Natural killer cell treated with Interleukin-12 subunit alpha and Interleukin-12 subunit beta and Interleukin-15 and Interleukin-18, amount 100 ng/mL, for 72 hours (primary cell): Measurements from ENCODE around the gene ACBD6. TPM values are rescaled to one million over a fixed set of nuclear protein-coding genes. Genes with fewer than 3 reads are reported as not detected.

Experiments used
- ATAC-seq, 2 donors: fragments of 150-1000 bp; cut with Tn5 transposase in 1 of 2; sonication (Bioruptor Pico), chemical (Tn5 transposase) in 1 of 2; 2 replicates each; pipeline ENCODE4 v1.10.0; 2021
- DNase-seq: peaks from one replicate; pipeline ENCODE4 v3.0.0; 2022; ENCODE audit warnings: low spot score
- H3K27ac Mint-ChIP-seq, 2 donors: 1 replicate in 1 of 2; 2 replicates in 1 of 2; pipeline ENCODE4 v1.8.0; 2022; ENCODE audit warnings: mixed read lengths in 2 of 2, mild to moderate bottlenecking in 1 of 2, moderate library complexity in 1 of 2
- H3K27me3 Mint-ChIP-seq, 2 donors: 1 replicate in 1 of 2; 2 replicates in 1 of 2; pipeline ENCODE4 v1.8.0; 2022; ENCODE audit warnings: mixed read lengths in 2 of 2
- H3K36me3 Mint-ChIP-seq: one replicate; pipeline ENCODE4 v1.8.0; 2022; ENCODE audit warnings: mixed read lengths
- H3K4me1 Mint-ChIP-seq, 2 donors: 1 replicate in 1 of 2; 2 replicates in 1 of 2; pipeline ENCODE4 v1.8.0; 2022; ENCODE audit warnings: low read depth in 2 of 2, mixed read lengths in 2 of 2, mild to moderate bottlenecking in 1 of 2
- H3K4me3 Mint-ChIP-seq: one replicate; pipeline ENCODE4 v1.8.0; 2022; ENCODE audit warnings: mixed read lengths
- H3K9me3 Mint-ChIP-seq: 2 replicates; pipeline ENCODE4 v1.8.0; 2022; ENCODE audit warnings: mixed read lengths
- total RNA-seq, 2 donors: library from RNA; stranded (reverse); gene quantifications; one replicate each; pipeline ENCODE4 v1.2.3, GENCODE V29; 2022

The ACBD6 gene
- total RNA-seq, 2 donors from 2014 or later, result 32.0 to 53.7 TPM

GRCh38 chr1:180275726-180276125 is 226.7 kb downstream of the ACBD6 start:
- Mint-ChIP-seq H3K4me1 (peaks cover 0 to 2% of the 10 kb centered on the region in 2 donors), H3K27me3 (no peaks in the 10 kb centered on the region), H3K9me3 (no peaks in the 10 kb centered on the region), H3K27ac (no peak overlapping the region), H3K36me3 (peaks cover 4% of the 10 kb centered on the region), H3K4me3 (no peak overlapping the region)
- ATAC-seq (no peak), DNase-seq (no peak)

- Mint-ChIP-seq H3K4me3 (no peak overlapping the region), H3K9me3 (no peaks in the 10 kb centered on the region), H3K27me3 (no peaks in the 10 kb centered on the region), H3K4me1 (peaks cover 0 to 3% of the 10 kb centered on the region in 2 donors), H3K27ac (no peak overlapping the region), H3K36me3 (no peaks in the 10 kb centered on the region)
- ATAC-seq, result no peak
- DNase-seq, result no peak
These were observed 228.2 kb downstream of the ACBD6 start for GRCh38 chr1:180274221-180274620.

GRCh38 chr1:180273066-180273465 is 229.3 kb downstream of the ACBD6 start:
- DNase-seq, result no peak
- Mint-ChIP-seq H3K27ac (no peak overlapping the region), H3K9me3 (no peaks in the 10 kb centered on the region), H3K4me3 (no peak overlapping the region), H3K4me1 (peaks cover 0 to 3% of the 10 kb centered on the region in 2 donors), H3K27me3 (no peaks in the 10 kb centered on the region), H3K36me3 (no peaks in the 10 kb centered on the region)
- no peak for ATAC-seq

DNA sequence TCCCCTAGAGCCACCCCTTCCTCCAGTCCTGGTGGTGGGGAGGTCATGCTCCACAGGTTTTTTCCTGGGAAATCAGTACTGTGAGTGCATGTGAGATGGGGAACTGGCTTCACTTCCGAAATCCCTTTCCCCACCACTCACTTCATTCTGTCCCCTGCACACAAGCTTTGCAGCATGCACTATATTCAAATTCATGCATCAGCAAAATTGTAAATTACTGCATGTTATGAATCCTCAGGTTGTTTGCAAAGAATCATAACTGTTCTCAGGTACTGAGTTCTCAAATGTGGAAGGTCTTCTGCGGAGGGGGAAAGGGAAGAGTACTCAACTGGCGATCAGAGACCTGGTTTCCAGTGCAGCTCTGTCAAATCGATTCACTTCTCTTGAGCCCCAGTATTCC is 230.0 kb downstream of the ACBD6 start:
- DNase-seq (no peak), ATAC-seq (no peak)
- Mint-ChIP-seq H3K4me1 (peaks cover 0 to 3% of the 10 kb centered on the region in 2 donors), H3K27me3 (no peaks in the 10 kb centered on the region), H3K4me3 (no peak overlapping the region), H3K27ac (no peak overlapping the region), H3K9me3 (no peaks in the 10 kb centered on the region), H3K36me3 (no peaks in the 10 kb centered on the region)

DNA sequence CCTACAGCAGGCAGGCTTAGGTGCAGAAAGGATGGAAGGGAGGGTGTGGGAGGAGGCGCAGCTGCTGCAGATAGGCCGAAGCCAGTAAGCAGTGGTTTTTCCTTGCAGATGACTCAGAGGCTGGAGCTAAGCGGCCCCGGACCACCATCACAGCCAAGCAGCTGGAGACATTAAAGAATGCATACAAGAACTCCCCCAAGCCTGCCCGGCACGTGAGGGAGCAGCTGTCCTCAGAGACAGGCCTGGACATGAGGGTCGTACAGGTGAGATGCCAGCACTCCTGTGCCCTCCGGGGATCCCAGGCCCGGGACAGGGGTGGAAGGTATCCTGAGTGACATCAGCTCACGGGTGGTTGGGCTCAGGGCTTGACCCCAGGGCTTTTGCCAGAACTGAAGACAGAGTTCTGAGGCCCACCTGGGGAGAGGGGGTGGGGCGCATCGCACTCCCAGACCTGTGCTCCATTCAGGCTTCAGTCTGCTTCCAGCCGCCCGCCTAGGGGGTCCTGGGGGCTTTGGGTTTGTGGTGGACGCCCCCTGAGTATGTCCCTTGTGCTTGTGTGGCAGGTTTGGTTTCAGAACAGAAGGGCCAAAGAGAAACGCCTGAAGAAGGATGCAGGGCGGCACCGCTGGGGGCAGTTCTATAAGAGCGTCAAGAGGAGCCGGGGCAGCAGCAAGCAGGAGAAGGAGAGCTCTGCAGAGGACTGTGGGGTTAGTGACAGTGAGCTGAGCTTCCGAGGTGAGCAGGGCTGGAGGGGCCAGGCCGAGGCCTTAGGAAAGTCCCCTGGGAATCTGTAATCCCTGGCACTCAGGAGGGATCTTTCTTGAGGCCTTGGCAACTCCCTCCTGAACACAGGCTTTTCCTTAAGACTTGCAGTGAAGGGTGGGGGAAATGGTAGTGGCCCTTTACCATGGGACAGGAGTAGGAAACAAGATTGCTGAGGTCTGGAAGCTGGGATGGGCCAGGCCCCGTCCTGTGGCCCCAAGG is 230.8 kb downstream of the ACBD6 start:
- Mint-ChIP-seq H3K27me3 (no peaks in the 10 kb centered on the region), H3K4me1 (peaks cover 0 to 3% of the 10 kb centered on the region in 2 donors), H3K36me3 (no peaks in the 10 kb centered on the region), H3K27ac (no peak overlapping the region), H3K4me3 (no peak overlapping the region), H3K9me3 (no peaks in the 10 kb centered on the region)
- DNase-seq (no peak), ATAC-seq (no peak)

GRCh38 chr1:180270530-180271271 is 231.7 kb downstream of the ACBD6 start:
- ATAC-seq (no peak), DNase-seq (no peak)
- no peak overlapping the region for H3K27ac Mint-ChIP-seq
- no peaks in the 10 kb centered on the region for H3K27me3 Mint-ChIP-seq
- H3K4me3 Mint-ChIP-seq, result no peak overlapping the region
- peaks cover 0 to 3% of the 10 kb centered on the region in 2 donors for H3K4me1 Mint-ChIP-seq
- H3K36me3 Mint-ChIP-seq, result no peaks in the 10 kb centered on the region
- H3K9me3 Mint-ChIP-seq, result no peaks in the 10 kb centered on the region

- H3K4me3 Mint-ChIP-seq, result no peak overlapping the region
- ATAC-seq (no peak), DNase-seq (no peak)
- peaks cover 0 to 3% of the 10 kb centered on the region in 2 donors for H3K4me1 Mint-ChIP-seq
- H3K27ac Mint-ChIP-seq, result no peak overlapping the region
- H3K27me3 Mint-ChIP-seq, result no peaks in the 10 kb centered on the region
- no peaks in the 10 kb centered on the region for H3K9me3 Mint-ChIP-seq
- H3K36me3 Mint-ChIP-seq, result no peaks in the 10 kb centered on the region
These were observed 232.5 kb downstream of the ACBD6 start for GRCh38 chr1:180269645-180270529.

DNA sequence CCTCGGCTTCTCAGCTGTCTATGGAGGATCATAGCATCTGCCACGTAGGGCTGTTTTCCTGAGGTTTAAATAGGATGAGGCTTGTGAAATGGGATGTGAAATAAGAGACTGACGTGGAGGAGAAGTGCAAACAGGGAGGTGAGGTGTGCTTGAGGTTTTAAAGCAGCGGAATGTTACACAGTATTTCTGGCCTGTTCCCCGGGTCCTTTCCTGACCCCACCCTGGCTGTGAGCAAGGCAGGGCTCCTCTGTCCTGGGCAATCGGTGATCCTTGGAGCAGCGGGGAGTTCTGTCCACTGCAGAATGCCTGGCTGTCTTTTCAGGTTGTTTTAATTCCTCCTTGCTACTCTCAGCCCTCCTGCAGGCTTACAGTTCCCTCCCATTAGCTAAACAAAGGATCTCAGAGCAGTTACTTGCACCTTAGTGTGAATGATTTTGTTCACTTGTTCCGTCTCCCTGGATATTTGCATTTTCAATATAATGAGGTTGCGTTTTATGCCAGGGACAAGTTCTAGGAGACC is 233.8 kb downstream of the ACBD6 start:
- no peak for ATAC-seq
- H3K27me3 Mint-ChIP-seq, result no peaks in the 10 kb centered on the region
- no peaks in the 10 kb centered on the region for H3K9me3 Mint-ChIP-seq
- H3K4me3 Mint-ChIP-seq, result no peak overlapping the region
- no peaks in the 10 kb centered on the region for H3K36me3 Mint-ChIP-seq
- peaks cover 0 to 3% of the 10 kb centered on the region in 2 donors for H3K4me1 Mint-ChIP-seq
- H3K27ac Mint-ChIP-seq, result no peak overlapping the region
- DNase-seq, result no peak

GRCh38 chr1:180267761-180268555 is 234.4 kb downstream of the ACBD6 start:
- Mint-ChIP-seq H3K4me1 (peaks cover 0 to 3% of the 10 kb centered on the region in 2 donors), H3K9me3 (no peaks in the 10 kb centered on the region), H3K4me3 (no peak overlapping the region), H3K27me3 (no peaks in the 10 kb centered on the region), H3K27ac (no peak overlapping the region), H3K36me3 (no peaks in the 10 kb centered on the region)
- peak; percentile 38 for DNase-seq
- ATAC-seq, result no peak

DNA sequence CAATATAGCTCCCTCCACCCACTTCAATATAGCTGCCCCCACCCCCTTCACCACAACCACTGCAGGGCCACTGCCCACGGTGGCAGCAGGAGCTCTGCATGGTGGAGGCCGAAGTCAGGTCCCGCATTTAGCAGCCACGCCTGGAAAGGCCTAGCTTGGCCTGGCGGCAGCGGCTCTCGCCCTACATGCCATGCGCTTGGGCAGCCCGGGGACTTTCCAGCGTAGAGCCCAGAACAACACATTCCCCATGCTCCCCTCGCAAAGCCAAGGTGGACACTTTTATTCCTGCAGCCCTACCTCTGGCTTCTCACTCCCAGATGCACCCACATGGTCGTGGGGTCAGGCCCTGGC is 235.2 kb downstream of the ACBD6 start:
- Mint-ChIP-seq H3K36me3 (no peaks in the 10 kb centered on the region), H3K4me3 (no peak overlapping the region), H3K27ac (no peak overlapping the region), H3K9me3 (no peaks in the 10 kb centered on the region), H3K4me1 (peaks cover 0 to 3% of the 10 kb centered on the region in 2 donors), H3K27me3 (no peaks in the 10 kb centered on the region)
- ATAC-seq, result no peak
- no peak for DNase-seq

DNA sequence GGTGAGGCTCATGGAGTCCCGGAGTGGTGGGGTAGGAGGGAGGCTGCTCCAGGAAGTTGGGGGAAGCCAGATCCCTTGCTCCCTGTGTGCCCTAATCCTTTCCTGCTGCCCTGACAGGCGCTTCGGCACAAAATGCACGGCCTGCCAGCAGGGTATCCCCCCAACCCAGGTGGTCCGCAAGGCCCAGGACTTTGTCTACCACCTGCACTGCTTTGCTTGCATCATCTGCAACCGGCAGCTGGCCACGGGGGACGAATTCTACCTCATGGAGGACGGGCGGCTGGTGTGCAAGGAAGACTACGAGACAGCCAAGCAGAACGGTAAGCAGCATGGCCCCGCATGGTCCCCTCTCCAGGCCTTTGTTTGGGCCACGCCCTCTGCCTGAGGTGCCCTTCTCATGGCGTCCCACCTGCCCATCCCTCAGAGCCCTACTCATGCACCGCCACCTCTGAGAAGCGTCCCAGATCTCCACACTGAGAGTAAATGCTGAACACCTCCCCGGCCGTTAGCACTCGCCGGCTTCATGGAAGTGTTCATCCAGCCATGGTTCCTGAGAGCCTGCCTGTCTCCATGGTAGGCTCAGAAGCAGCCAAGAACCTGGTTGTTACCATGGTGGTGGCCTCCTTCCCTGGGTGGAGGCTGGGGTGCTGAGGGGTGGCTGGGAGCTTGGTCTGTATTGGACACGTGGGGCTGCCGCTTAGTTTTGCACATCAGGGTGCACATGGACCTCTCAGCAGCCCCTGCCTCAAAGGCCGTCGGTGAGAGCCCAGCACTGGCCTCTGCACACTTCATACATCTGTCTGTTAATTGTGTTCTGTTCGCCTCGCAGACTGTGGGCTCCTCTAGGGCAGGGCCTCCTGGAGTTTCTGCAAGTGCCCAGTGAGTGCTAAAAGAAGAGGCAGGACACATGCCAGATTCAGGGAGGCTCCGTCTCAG is 235.8 kb downstream of the ACBD6 start:
- H3K4me3 Mint-ChIP-seq, result no peak overlapping the region
- DNase-seq, result peak; percentile 60
- no peaks in the 10 kb centered on the region for H3K9me3 Mint-ChIP-seq
- no peak overlapping the region for H3K27ac Mint-ChIP-seq
- H3K27me3 Mint-ChIP-seq, result no peaks in the 10 kb centered on the region
- peak in 1 of 2 donors; percentile 7 for ATAC-seq
- H3K4me1 Mint-ChIP-seq, result peaks cover 0 to 3% of the 10 kb centered on the region in 2 donors
- H3K36me3 Mint-ChIP-seq, result no peaks in the 10 kb centered on the region

DNA sequence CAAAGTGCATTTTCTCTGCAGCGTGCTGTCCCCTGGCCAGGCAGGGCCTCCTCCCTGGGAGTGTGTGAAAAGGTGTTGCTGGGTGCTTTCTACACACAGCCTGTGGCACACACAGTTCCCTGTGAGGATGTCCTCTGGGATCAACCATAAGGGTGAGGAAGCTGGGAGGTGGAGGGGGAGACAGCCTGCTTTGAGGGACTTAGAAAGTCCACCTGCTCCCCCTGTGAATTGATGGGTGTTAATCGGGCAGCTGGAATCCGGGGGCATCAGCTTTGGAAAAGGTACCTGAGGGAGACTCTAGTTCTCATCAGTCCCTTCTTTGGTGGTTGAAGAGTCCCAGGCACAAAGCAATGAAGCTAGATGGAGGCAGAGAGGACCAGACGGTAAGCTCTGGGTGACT is 236.5 kb downstream of the ACBD6 start:
- ATAC-seq, result no peak
- no peak overlapping the region for H3K4me3 Mint-ChIP-seq

More for the DNA sequence above, 236.5 kb downstream of the ACBD6 start:
- H3K9me3 Mint-ChIP-seq, result no peaks in the 10 kb centered on the region
- H3K27ac Mint-ChIP-seq, result no peak overlapping the region
- DNase-seq, result no peak
- peaks cover 0 to 2% of the 10 kb centered on the region in 2 donors for H3K4me1 Mint-ChIP-seq
- H3K36me3 Mint-ChIP-seq, result no peaks in the 10 kb centered on the region
- no peaks in the 10 kb centered on the region for H3K27me3 Mint-ChIP-seq
